Esophagus muscularis mucosa (tissue), 4 donors: ENCODE measurements around the gene MBP. TPM values are rescaled to one million over a fixed set of nuclear protein-coding genes. Genes with fewer than 3 reads are reported as not detected.

Experiments
- DNase-seq: peaks from one replicate; pipeline ENCODE4 v3.0.0-alpha.2; 2017; ENCODE audit errors: extremely low spot score
- H3K27ac ChIP-seq, 4 donors: fragments of 200-600 bp; sonication (generic); replicated peaks in 1 of 4; 1 replicate in 3 of 4; 2 replicates in 1 of 4; pipeline ENCODE4 v1.5.1; 2016 to 2019; ENCODE audit warnings: mild to moderate bottlenecking in 1 of 4
- H3K27me3 ChIP-seq, 4 donors: fragments of 200-600 bp; sonication (generic); one replicate each; pipeline versions ENCODE4 v1.5.1 to v1.6.0; 2016 to 2019
- H3K36me3 ChIP-seq, 4 donors: fragments of 200-600 bp; sonication (generic); one replicate each; pipeline ENCODE4 v1.5.1; 2016 to 2019
- H3K4me1 ChIP-seq, 4 donors: fragments of 200-600 bp; sonication (generic); one replicate each; pipeline ENCODE4 v1.5.1; 2016 to 2019
- H3K4me3 ChIP-seq, 4 donors: fragments of 200-600 bp; sonication (generic); 1 replicate in 2 of 4; 2 replicates in 2 of 4; pipeline ENCODE4 v1.5.1; 2016 to 2019; ENCODE audit warnings: mild to moderate bottlenecking in 4 of 4, moderate library complexity in 1 of 4
- H3K9me3 ChIP-seq, 4 donors: fragments of 200-600 bp; sonication (generic); 1 replicate in 3 of 4; 2 replicates in 1 of 4; pipeline ENCODE4 v1.5.1; 2016 to 2019
- EP300 ChIP-seq: sonication (generic); formaldehyde crosslinking; IDR thresholded peaks from one replicate; pipeline ENCODE4 v1.6.1; 2017; ENCODE audit warnings: antibody characterized with exemption
- POLR2A ChIP-seq: fragments of 450-650 bp; IDR thresholded peaks from one replicate; pipeline ENCODE4 v1.6.1; 2017; ENCODE audit warnings: antibody characterized with exemption, moderate library complexity, mild to moderate bottlenecking, low read depth
- POLR2AphosphoS5 ChIP-seq, 2 donors: sonication (generic); formaldehyde crosslinking; IDR thresholded peaks; one replicate each; pipeline ENCODE4 v1.6.1; 2017; ENCODE audit warnings: antibody characterized with exemption in 2 of 2
- WGBS: methylation state at CpG from one replicate; pipeline ENCODE4 v1.1.5; 2018; 5-methylcytosine and 5-hydroxymethylcytosine counted together
- intact Hi-C: fragments of 100-400 bp; cut with DNase I; formaldehyde crosslinking; loops from one replicate; pipeline ENCODE4 v1.15.1; 2023
- total RNA-seq, 4 donors: library from RNA; depleted of rRNA; stranded (reverse); fragments of >200 nt; gene quantifications; one replicate each; pipeline versions ENCODE4 v1.1.0 to v1.2.1, GENCODE V29; 2016
- TF ChIP-seq, protein P1 (sequence below), 3 experiments: fragments of 200-600 bp in 2 of 3; fragments of 450-650 bp in 1 of 3; sonication (generic) in 2 of 3; IDR thresholded peaks; one replicate each; pipeline ENCODE4 v1.5.1; 2017 to 2019; ENCODE audit warnings: antibody characterized with exemption in 3 of 3, mild to moderate bottlenecking in 2 of 3, moderate library complexity in 1 of 3

MBP gene
- total RNA-seq, 4 donors from 2014 or later = 21.9 to 31.3 (median 27.3) TPM

DNA sequence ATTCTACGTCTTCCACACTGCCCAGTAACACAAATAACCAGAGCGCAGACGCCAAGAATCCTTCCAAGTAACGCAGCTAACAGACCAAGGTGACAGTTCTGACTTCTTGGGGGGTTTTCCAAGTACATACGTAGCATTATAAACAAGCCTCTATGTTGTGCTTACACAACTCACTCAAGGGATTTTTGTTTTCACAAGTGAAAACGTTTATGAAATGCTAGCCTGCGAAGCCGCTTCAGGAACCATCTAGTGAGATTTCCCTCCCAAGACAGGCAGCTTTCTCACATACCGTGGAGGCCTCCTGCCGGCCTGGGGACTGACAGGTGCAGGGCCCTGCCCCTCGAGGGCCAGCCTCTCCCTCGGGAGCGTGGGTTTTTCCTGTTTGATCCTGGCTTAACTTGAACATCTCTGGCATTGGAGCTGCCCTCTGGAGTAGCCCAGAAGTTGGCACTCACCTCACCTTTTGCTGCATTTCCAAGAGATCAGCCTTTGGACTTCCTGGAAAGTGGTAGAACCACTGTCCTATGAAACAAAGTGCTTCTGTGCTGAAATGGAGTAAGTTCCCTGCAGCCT is 151.1 kb downstream of the MBP start:
- TF ChIP-seq POLR2AphosphoS5 (IDR thresholded peaks at IDR 0.05) (no peak), POLR2A (no peak), EP300 (no peak)
- TF ChIP-seq, protein P1, sequence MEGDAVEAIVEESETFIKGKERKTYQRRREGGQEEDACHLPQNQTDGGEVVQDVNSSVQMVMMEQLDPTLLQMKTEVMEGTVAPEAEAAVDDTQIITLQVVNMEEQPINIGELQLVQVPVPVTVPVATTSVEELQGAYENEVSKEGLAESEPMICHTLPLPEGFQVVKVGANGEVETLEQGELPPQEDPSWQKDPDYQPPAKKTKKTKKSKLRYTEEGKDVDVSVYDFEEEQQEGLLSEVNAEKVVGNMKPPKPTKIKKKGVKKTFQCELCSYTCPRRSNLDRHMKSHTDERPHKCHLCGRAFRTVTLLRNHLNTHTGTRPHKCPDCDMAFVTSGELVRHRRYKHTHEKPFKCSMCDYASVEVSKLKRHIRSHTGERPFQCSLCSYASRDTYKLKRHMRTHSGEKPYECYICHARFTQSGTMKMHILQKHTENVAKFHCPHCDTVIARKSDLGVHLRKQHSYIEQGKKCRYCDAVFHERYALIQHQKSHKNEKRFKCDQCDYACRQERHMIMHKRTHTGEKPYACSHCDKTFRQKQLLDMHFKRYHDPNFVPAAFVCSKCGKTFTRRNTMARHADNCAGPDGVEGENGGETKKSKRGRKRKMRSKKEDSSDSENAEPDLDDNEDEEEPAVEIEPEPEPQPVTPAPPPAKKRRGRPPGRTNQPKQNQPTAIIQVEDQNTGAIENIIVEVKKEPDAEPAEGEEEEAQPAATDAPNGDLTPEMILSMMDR (IDR thresholded peaks at IDR 0.05) = no peak
- no peaks in the 10 kb centered on the region for H3K27me3 ChIP-seq
- H3K4me3 ChIP-seq = no peak overlapping the region
- H3K4me1 ChIP-seq = peaks cover 4 to 10% (median 8%) of the 10 kb centered on the region in 4 donors
- H3K9me3 ChIP-seq = no peaks in the 10 kb centered on the region
- peaks cover 0 to 11% (median 0%) of the 10 kb centered on the region in 4 donors for H3K36me3 ChIP-seq
- 75% methylated on average over 13 of the region's 13 CpGs for WGBS
- DNase-seq = no peak
- intact Hi-C loops = no loop called here
- no peak overlapping the region for H3K27ac ChIP-seq

DNA sequence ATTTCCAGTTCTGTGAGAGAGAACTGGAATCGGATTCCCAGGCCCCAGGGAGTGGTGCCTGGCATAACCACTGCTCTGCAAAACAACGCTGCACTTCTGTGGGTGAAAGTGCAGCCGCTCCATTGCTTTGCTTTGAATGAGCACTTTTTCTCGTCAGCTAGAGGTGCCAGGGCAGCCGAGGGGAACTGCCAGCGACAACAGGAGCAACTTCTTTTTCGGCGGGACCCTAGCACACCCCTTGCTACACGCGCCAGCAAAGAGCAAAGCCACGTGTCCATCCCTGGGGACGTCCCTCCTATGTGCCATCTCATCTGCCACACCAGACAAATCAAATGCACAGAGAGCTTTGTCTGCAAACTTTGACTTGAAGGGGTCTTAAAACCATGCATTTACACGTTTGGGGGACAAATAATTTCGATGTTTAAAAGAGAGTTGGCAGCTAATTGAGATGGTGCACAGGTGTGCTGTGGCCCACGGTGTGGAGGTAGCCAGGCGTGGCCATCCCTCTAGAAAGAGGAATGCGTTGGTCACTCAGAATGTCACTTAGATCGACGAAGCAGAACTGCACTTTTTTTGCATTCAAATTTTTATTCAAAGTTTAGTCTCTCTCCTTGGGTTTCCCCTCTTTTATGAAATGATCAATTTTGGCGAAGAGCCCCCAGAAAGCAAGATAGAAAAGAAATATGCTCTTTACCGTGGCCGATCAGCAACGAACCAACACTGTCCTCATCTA is 151.8 kb downstream of the MBP start:
- DNase-seq = no peak
- H3K4me1 ChIP-seq = peaks cover 4 to 10% (median 8%) of the 10 kb centered on the region in 4 donors
- H3K27me3 ChIP-seq = no peaks in the 10 kb centered on the region
- TF ChIP-seq EP300 = no peak
- TF ChIP-seq, protein P1 (IDR thresholded peaks at IDR 0.05) = no peak
- no peak for TF ChIP-seq POLR2AphosphoS5 (IDR thresholded peaks at IDR 0.05)
- TF ChIP-seq POLR2A = no peak
- H3K9me3 ChIP-seq = no peaks in the 10 kb centered on the region
- no peak overlapping the region for H3K27ac ChIP-seq
- no peak overlapping the region for H3K4me3 ChIP-seq
- H3K36me3 ChIP-seq = peaks cover 0 to 11% (median 0%) of the 10 kb centered on the region in 4 donors
- WGBS = 83% methylated on average over 23 of the region's 23 CpGs
- intact Hi-C loops = no loop called here

DNA sequence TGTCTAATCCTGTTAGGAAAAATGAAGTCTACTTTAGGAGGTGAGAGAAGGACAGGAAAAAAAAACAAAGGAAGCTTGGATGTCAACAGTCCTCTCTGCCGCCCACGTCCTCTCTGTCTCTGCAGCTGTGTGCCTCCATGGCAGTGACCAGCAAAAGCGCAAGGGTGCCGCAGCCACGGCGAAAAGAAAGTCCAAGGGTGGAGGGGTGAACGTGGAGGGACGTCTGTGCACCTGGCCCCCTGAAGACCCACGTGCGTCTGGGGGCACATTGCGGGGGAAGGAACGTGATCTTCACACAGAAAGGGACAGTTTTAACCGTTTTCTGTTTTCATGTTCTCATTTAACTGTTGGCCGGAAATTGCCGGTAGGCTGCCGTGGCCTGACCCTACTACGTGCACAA is 152.7 kb downstream of the MBP start:
- no peaks in the 10 kb centered on the region for H3K9me3 ChIP-seq
- H3K27ac ChIP-seq = no peak overlapping the region
- WGBS = 87% methylated on average over 15 of the region's 17 CpGs
- no peak overlapping the region for H3K4me3 ChIP-seq
- H3K4me1 ChIP-seq = peaks cover 4 to 10% (median 8%) of the 10 kb centered on the region in 4 donors
- intact Hi-C loops = no loop called here
- no peaks in the 10 kb centered on the region for H3K27me3 ChIP-seq
- TF ChIP-seq POLR2A (no peak), EP300 (no peak), POLR2AphosphoS5 (IDR thresholded peaks at IDR 0.05) (no peak)
- TF ChIP-seq, protein P1 (IDR thresholded peaks at IDR 0.05) = no peak
- peaks cover 0 to 11% (median 0%) of the 10 kb centered on the region in 4 donors for H3K36me3 ChIP-seq
- DNase-seq = no peak

DNA sequence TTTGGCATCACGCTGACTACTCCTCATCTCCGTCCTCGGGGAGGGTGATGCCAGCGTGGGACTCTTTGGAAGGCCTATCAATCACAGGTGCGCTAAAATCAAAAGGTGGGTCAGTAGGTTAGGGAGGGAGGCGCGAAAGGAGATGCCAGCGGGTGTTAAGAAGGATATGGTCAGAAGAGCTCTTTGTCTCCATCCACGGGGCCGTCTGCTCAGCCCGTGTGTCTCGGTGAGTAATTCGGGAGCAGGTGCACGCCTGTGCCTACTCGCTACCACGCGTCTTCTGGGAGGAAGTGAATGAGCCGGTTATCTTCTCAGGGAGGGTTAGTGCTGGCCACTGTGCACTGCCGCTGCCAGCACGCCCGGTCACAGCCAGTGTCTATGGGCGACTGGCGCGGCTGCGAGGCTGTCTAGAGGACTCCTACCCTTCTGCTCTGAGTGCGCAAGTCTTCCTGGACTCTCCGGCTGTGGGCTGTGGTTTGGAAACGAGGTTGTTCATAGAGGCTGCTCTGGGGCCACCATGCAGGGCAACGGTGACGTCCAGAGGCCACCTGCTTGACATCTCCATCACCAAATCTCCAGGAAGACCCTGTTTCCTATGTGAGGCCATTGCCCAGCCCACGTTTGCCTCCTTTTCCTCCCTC is 153.4 kb downstream of the MBP start:
- Histone ChIP-seq H3K27me3 (no peaks in the 10 kb centered on the region), H3K27ac (no peak overlapping the region), H3K36me3 (peaks cover 0 to 11% (median 0%) of the 10 kb centered on the region in 4 donors), H3K9me3 (no peaks in the 10 kb centered on the region), H3K4me1 (peaks cover 4 to 10% (median 8%) of the 10 kb centered on the region in 4 donors), H3K4me3 (no peak overlapping the region)
- TF ChIP-seq POLR2A (no peak), POLR2AphosphoS5 (IDR thresholded peaks at IDR 0.05) (no peak), EP300 (no peak)
- TF ChIP-seq, protein P1 (IDR thresholded peaks at IDR 0.05) = no peak
- intact Hi-C loops = no loop called here
- DNase-seq = no peak
- 94% methylated on average over 25 of the region's 31 CpGs for WGBS
